Prostate gland (tissue), 2 donors: ENCODE measurements around the gene GABRA5.

Experiments used
- CTCF ChIP-seq, 4 experiments: fragments of 200-600 bp in 2 of 4; fragments of 450-650 bp in 2 of 4; sonication (generic) in 2 of 4; IDR thresholded peaks; 1 replicate in 3 of 4; 2 replicates in 1 of 4; pipeline ENCODE4 v1.5.1; 2016 to 2019; ENCODE audit warnings: antibody characterized with exemption in 4 of 4, mild to moderate bottlenecking in 2 of 4, moderate library complexity in 2 of 4
- POLR2A ChIP-seq: fragments of 450-650 bp; IDR thresholded peaks from one replicate; pipeline ENCODE4 v1.6.1; 2016; ENCODE audit warnings: antibody characterized with exemption, mild to moderate bottlenecking
- POLR2AphosphoS5 ChIP-seq: sonication (generic); formaldehyde crosslinking; IDR thresholded peaks from one replicate; pipeline ENCODE4 v1.6.1; 2017; ENCODE audit warnings: antibody characterized with exemption

GRCh38 chr15:26967719-26968269 is 100.9 kb downstream of the GABRA5 start:
- no peak for TF ChIP-seq CTCF (IDR thresholded peaks at IDR 0.05)
- TF ChIP-seq POLR2A, result no peak
- no peak for TF ChIP-seq POLR2AphosphoS5
